ENCODE data around the gene TCERG1.

DNA sequence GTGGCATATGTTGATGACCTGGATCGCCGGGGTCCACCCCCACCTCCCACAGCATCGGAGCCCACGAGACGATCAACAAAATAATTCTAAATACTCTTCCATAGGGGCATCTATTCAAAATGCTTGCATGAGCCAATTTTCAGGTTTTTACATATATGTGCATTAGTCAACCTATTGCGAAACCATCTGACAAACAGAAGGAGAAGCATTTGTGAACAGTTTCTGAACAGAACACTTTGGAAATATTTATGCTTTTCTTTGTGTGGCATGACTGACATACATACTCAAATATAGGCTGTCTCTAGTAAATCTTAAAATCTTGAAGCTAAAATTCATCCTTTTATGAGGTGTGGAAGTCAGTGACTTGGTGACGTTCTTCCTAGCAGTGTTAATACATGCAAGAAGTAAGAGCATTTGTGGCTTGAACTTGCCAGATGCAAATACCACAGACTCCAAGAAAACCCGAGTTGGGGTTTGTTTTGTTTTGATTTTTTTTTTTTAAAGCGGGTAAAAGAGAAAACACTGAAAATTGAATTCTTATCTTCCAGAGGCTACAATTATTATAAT, 63.5 kb downstream of the TCERG1 start:
- TF ChIP-seq, protein P1, sequence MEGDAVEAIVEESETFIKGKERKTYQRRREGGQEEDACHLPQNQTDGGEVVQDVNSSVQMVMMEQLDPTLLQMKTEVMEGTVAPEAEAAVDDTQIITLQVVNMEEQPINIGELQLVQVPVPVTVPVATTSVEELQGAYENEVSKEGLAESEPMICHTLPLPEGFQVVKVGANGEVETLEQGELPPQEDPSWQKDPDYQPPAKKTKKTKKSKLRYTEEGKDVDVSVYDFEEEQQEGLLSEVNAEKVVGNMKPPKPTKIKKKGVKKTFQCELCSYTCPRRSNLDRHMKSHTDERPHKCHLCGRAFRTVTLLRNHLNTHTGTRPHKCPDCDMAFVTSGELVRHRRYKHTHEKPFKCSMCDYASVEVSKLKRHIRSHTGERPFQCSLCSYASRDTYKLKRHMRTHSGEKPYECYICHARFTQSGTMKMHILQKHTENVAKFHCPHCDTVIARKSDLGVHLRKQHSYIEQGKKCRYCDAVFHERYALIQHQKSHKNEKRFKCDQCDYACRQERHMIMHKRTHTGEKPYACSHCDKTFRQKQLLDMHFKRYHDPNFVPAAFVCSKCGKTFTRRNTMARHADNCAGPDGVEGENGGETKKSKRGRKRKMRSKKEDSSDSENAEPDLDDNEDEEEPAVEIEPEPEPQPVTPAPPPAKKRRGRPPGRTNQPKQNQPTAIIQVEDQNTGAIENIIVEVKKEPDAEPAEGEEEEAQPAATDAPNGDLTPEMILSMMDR (IDR thresholded peaks at IDR 0.05) = no peak
- no peak for TF ChIP-seq EZH2phosphoT487 (IDR thresholded peaks at IDR 0.05)
